WTC11 (cell line): ENCODE data around the gene BMS1. TPM values are rescaled to one million over a fixed set of nuclear protein-coding genes. Genes with fewer than 3 reads are reported as not detected.

ENCODE experiments used
- ATAC-seq: fragments of 200-7000 bp; cut with Tn5 transposase; 2 replicates; pipeline ENCODE4 v1.10.0; 2021; ENCODE audit warnings: mild to moderate bottlenecking, moderate library complexity
- CTCF ChIA-PET: fragments of 300-600 bp; sonication (Branson Sonifier 250); formaldehyde crosslinking; loops from one replicate; lab custom pipeline; 2021; ENCODE audit warnings: antibody characterized with exemption; lab: Charles Lee
- POLR2A ChIA-PET: fragments of 350-600 bp; sonication (Branson Sonifier 250); formaldehyde crosslinking; loops from one replicate; lab custom pipeline; 2021; ENCODE audit warnings: antibody characterized with exemption; lab: Charles Lee
- DNase-seq: peaks from one replicate; pipeline ENCODE4 v3.0.0; 2021; ENCODE audit warnings: low spot score
- H3K27ac Mint-ChIP-seq: 2 replicates; pipeline ENCODE4 v1.8.0; 2021; ENCODE audit warnings: mixed read lengths
- H3K27me3 Mint-ChIP-seq: 2 replicates; pipeline ENCODE4 v1.8.0; 2021; ENCODE audit warnings: low read depth, mild to moderate bottlenecking, moderate library complexity, mixed read lengths
- H3K36me3 Mint-ChIP-seq: 2 replicates; pipeline ENCODE4 v1.8.0; 2021; ENCODE audit warnings: mixed read lengths
- H3K4me1 Mint-ChIP-seq: 2 replicates; pipeline ENCODE4 v1.8.0; 2022; ENCODE audit warnings: mixed read lengths
- H3K4me3 Mint-ChIP-seq: 2 replicates; pipeline ENCODE4 v1.8.0; 2021; ENCODE audit warnings: mild to moderate bottlenecking, moderate library complexity, mixed read lengths
- H3K9me3 Mint-ChIP-seq: 2 replicates; pipeline ENCODE4 v1.8.0; 2021; ENCODE audit warnings: mixed read lengths
- CBFB ChIP-seq: sonication (generic); formaldehyde crosslinking; IDR thresholded peaks from 2 replicates; pipeline ENCODE4 v1.8.1; 2022; ENCODE audit warnings: mild to moderate bottlenecking, low read depth, missing genetic modification reagents
- E2F1 ChIP-seq: sonication (generic); formaldehyde crosslinking; IDR thresholded peaks from 2 replicates; pipeline ENCODE4 v1.8.0; 2022; ENCODE audit warnings: mild to moderate bottlenecking, missing genetic modification reagents
- E2F5 ChIP-seq: sonication (generic); formaldehyde crosslinking; IDR thresholded peaks from 2 replicates; pipeline ENCODE4 v1.8.1; 2022; ENCODE audit warnings: mild to moderate bottlenecking, moderate library complexity, missing genetic modification reagents
- ELF4 ChIP-seq: sonication (generic); formaldehyde crosslinking; IDR thresholded peaks from 2 replicates; pipeline ENCODE4 v1.8.1; 2022; ENCODE audit warnings: low read depth, mild to moderate bottlenecking, moderate library complexity, missing genetic modification reagents
- ESRRA ChIP-seq: sonication (generic); formaldehyde crosslinking; IDR thresholded peaks from 2 replicates; pipeline ENCODE4 v1.8.1; 2022; ENCODE audit warnings: mild to moderate bottlenecking, missing genetic modification reagents, borderline replicate concordance
- FOXJ3 ChIP-seq: sonication (generic); formaldehyde crosslinking; IDR thresholded peaks from 2 replicates; pipeline ENCODE4 v1.9.0; 2021; ENCODE audit warnings: missing genetic modification reagents, mild to moderate bottlenecking, borderline replicate concordance
- FOXK1 ChIP-seq: sonication (generic); formaldehyde crosslinking; IDR thresholded peaks from 2 replicates; pipeline ENCODE4 v1.8.0; 2022; ENCODE audit warnings: mild to moderate bottlenecking, moderate library complexity, missing genetic modification reagents
- HMGA2 ChIP-seq: fragments of 250-450 bp; sonication (Bioruptor Pico); IDR thresholded peaks from 2 replicates; pipeline ENCODE4 v1.4.0; 2021; ENCODE audit warnings: mild to moderate bottlenecking, moderate library complexity
- NR1H2 ChIP-seq: sonication (generic); formaldehyde crosslinking; IDR thresholded peaks from 2 replicates; pipeline ENCODE4 v1.9.0; 2021; ENCODE audit warnings: mild to moderate bottlenecking, moderate library complexity, missing genetic modification reagents
- OVOL2 ChIP-seq: fragments of 250-450 bp; sonication (Bioruptor Pico); IDR thresholded peaks from 2 replicates; pipeline ENCODE4 v1.9.0; 2021; ENCODE audit warnings: mild to moderate bottlenecking, borderline replicate concordance
- PREB ChIP-seq: sonication (generic); formaldehyde crosslinking; IDR thresholded peaks from 2 replicates; pipeline ENCODE4 v1.8.1; 2022; ENCODE audit warnings: mild to moderate bottlenecking, missing genetic modification reagents, moderate library complexity, borderline replicate concordance
- RELA ChIP-seq: sonication (generic); formaldehyde crosslinking; IDR thresholded peaks from 2 replicates; pipeline ENCODE4 v1.8.1; 2022; ENCODE audit warnings: missing genetic modification reagents, mild to moderate bottlenecking, borderline replicate concordance
- TEAD1 ChIP-seq: sonication (generic); formaldehyde crosslinking; IDR thresholded peaks from 2 replicates; pipeline ENCODE4 v1.8.0; 2022; ENCODE audit warnings: mild to moderate bottlenecking, missing genetic modification reagents
- ZBTB21 ChIP-seq: sonication (generic); formaldehyde crosslinking; IDR thresholded peaks from 2 replicates; pipeline ENCODE4 v1.8.1; 2023; ENCODE audit warnings: mild to moderate bottlenecking, missing genetic modification reagents, borderline replicate concordance
- ZMAT4 ChIP-seq: fragments of 250-450 bp; sonication (Bioruptor Pico); IDR thresholded peaks from 2 replicates; pipeline ENCODE4 v1.9.0; 2021; ENCODE audit warnings: mild to moderate bottlenecking
- ZNF138 ChIP-seq: sonication (generic); formaldehyde crosslinking; conservative IDR thresholded peaks from 2 replicates; pipeline ENCODE4 v1.8.1; 2022; ENCODE audit warnings: mild to moderate bottlenecking, moderate library complexity, missing genetic modification reagents
- ZNF232 ChIP-seq: sonication (generic); formaldehyde crosslinking; IDR thresholded peaks from 2 replicates; pipeline ENCODE4 v1.8.0; 2022; ENCODE audit warnings: mild to moderate bottlenecking, missing genetic modification reagents
- ZNF671 ChIP-seq: fragments of 250-450 bp; sonication (Bioruptor Pico); IDR thresholded peaks from 2 replicates; pipeline ENCODE4 v1.8.0; 2021; ENCODE audit warnings: mild to moderate bottlenecking
- total RNA-seq: library from RNA; stranded (reverse); gene quantifications from 3 replicates; pipeline ENCODE4 v1.2.3, GENCODE V29; 2021
- TF ChIP-seq, protein P1 (sequence below): sonication (generic); formaldehyde crosslinking; IDR thresholded peaks from 2 replicates; pipeline ENCODE4 v1.8.1; 2023; ENCODE audit warnings: mild to moderate bottlenecking, moderate library complexity, missing genetic modification reagents
- TF ChIP-seq, protein P2 (sequence below): sonication (generic); formaldehyde crosslinking; IDR thresholded peaks from 2 replicates; pipeline ENCODE4 v1.8.0; 2022; ENCODE audit warnings: mild to moderate bottlenecking, missing genetic modification reagents

BMS1 gene
- total RNA-seq, 1 experiment from 2014 or later = 37.7 TPM

- H3K9me3 Mint-ChIP-seq = no peaks in the 10 kb centered on the region
- no peak for ATAC-seq
- no peaks in the 10 kb centered on the region for H3K36me3 Mint-ChIP-seq
- H3K4me1 Mint-ChIP-seq = peaks cover 13% of the 10 kb centered on the region
- no peak overlapping the region for H3K27ac Mint-ChIP-seq
- peaks cover 4% of the 10 kb centered on the region for H3K27me3 Mint-ChIP-seq
- CTCF ChIA-PET = interaction anchor here (0.9 to 1.7 kb wide), 4 partner anchors 123 to 326 kb away, joined by 3 to 5 read pairs (median 3); no protein-coding TSS in a partner anchor
- no peak overlapping the region for H3K4me3 Mint-ChIP-seq
- POLR2A ChIA-PET = no interaction called here
- no peak for DNase-seq
- TF ChIP-seq E2F1 (no peak), CBFB (CRISPR knock-in tag) (no peak), HMGA2 (CRISPR knock-in tag) (no peak), E2F5 (CRISPR knock-in tag) (no peak), NR1H2 (CRISPR knock-in tag) (no peak), FOXJ3 (CRISPR knock-in tag) (no peak), ZNF671 (CRISPR knock-in tag) (no peak), RELA (CRISPR knock-in tag) (no peak)
- TF ChIP-seq, protein P1, sequence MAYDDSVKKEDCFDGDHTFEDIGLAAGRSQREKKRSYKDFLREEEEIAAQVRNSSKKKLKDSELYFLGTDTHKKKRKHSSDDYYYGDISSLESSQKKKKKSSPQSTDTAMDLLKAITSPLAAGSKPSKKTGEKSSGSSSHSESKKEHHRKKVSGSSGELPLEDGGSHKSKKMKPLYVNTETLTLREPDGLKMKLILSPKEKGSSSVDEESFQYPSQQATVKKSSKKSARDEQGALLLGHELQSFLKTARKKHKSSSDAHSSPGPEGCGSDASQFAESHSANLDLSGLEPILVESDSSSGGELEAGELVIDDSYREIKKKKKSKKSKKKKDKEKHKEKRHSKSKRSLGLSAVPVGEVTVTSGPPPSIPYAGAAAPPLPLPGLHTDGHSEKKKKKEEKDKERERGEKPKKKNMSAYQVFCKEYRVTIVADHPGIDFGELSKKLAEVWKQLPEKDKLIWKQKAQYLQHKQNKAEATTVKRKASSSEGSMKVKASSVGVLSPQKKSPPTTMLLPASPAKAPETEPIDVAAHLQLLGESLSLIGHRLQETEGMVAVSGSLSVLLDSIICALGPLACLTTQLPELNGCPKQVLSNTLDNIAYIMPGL (CRISPR knock-in tag) = no peak
Observed at GRCh38 chr10:42875798-42876341, 93.3 kb downstream of the BMS1 start.

GRCh38 chr10:42876476-42876875 lies 93.9 kb downstream of the BMS1 start:
- Mint-ChIP-seq H3K27me3 (peaks cover 4% of the 10 kb centered on the region), H3K36me3 (peaks cover 3% of the 10 kb centered on the region; the same call in 1 of the 2 replicates), H3K9me3 (peaks cover 3% of the 10 kb centered on the region), H3K4me3 (no peak overlapping the region), H3K27ac (no peak overlapping the region), H3K4me1 (peaks cover 13% of the 10 kb centered on the region)
- DNase-seq (no peak), ATAC-seq (no peak)
- ChIA-PET CTCF (interaction anchor here (0.9 to 1.1 kb wide), 2 partner anchors 123 to 199 kb away, joined by 3 read pairs; no protein-coding TSS in a partner anchor), POLR2A (no interaction called here)
- no peak for TF ChIP-seq TEAD1
- TF ChIP-seq ZMAT4 (CRISPR knock-in tag) = no peak
- TF ChIP-seq ZNF138 = no peak
- no peak for TF ChIP-seq ZBTB21 (CRISPR knock-in tag)
- no peak for TF ChIP-seq ELF4 (CRISPR knock-in tag)
- no peak for TF ChIP-seq PREB (CRISPR knock-in tag)
- no peak for TF ChIP-seq FOXK1

- Mint-ChIP-seq H3K4me1 (peaks cover 13% of the 10 kb centered on the region), H3K4me3 (no peak overlapping the region), H3K27me3 (peaks cover 4% of the 10 kb centered on the region), H3K27ac (no peak overlapping the region), H3K36me3 (peaks cover 4% of the 10 kb centered on the region), H3K9me3 (peaks cover 6% of the 10 kb centered on the region)
- CTCF ChIA-PET = interaction anchor here (0.9 kb wide), 1 partner anchor 123 kb away, joined by 3 read pairs; no protein-coding TSS in a partner anchor
- POLR2A ChIA-PET = no interaction called here
- no peak for ATAC-seq
- no peak for DNase-seq
- TF ChIP-seq ZNF232 (no peak), ESRRA (CRISPR knock-in tag) (no peak), OVOL2 (CRISPR knock-in tag) (no peak), TEAD1 (no peak), FOXK1 (no peak), NR1H2 (CRISPR knock-in tag) (no peak)
- TF ChIP-seq, protein P2, sequence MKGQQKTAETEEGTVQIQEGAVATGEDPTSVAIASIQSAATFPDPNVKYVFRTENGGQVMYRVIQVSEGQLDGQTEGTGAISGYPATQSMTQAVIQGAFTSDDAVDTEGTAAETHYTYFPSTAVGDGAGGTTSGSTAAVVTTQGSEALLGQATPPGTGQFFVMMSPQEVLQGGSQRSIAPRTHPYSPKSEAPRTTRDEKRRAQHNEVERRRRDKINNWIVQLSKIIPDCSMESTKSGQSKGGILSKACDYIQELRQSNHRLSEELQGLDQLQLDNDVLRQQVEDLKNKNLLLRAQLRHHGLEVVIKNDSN (CRISPR knock-in tag) = no peak
Observed at GRCh38 chr10:42876945-42877344, 94.3 kb downstream of the BMS1 start.
